ENCODE measurements around the gene KRTAP20-1. TPM values are rescaled to one million over a fixed set of nuclear protein-coding genes. Genes with fewer than 3 reads are reported as not detected.

KRTAP20-1 gene
- total RNA-seq, 1 experiment from 2014 or later: not detected

DNA sequence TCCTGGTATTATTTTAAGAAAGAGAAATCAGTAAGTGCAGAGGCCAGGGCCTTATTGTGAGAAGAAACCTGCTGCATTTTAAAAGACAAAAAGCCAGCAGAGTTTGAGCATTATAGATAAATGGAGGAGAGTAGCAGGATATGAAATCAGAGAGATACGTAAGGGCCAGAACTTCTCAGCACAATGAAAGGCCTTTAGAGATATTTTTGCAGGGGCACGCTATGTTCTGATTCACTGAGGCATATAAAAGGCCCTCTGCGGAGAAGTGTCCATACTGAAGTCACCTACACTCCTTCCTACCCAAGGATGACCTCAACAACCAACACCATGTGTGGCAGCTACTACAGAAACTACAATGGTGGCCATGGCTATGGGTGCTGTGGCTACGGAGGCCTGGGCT, 24.1 kb upstream of the KRTAP20-1 start, which contains the start of gene KRTAP6-3:
KRTAP6-3 (plus strand) TSS at position 301 of the 400 bp plus-strand sequence; CDS start at position 307, 6 bp downstream.
- Histone ChIP-seq H3K4me1 (ENCODE audit: control insufficient read depth in 1 of 2, insufficient read depth in 2 of 2, low read length in 2 of 2) (no peaks in the 10 kb centered on the region), H3K4me2 (ENCODE audit: low read length) (no peak within 1 kb of the TSS), H3K9me3 (ENCODE audit: control insufficient read depth in 1 of 2, insufficient read depth in 1 of 2, low read depth in 1 of 2, low read length in 2 of 2) (peaks cover 6 to 11% of the 10 kb centered on the region in 2 experiments; a peak in 2 of 4 replicates), H3K36me3 (ENCODE audit: control insufficient read depth in 1 of 2, insufficient read depth in 2 of 2, low read length in 2 of 2) (no peaks in the 10 kb centered on the region), H3K4me3 (replicated peaks in 1 of 2; ENCODE audit: low read depth in 1 of 2, low read length in 2 of 2) (no peak within 1 kb of the TSS), H3K79me2 (ENCODE audit: insufficient read depth, low read length) (no peaks in the 10 kb centered on the region), H3K27ac (ENCODE audit: low read depth, low read length) (no peak within 1 kb of the TSS), H4K20me1 (ENCODE audit: insufficient read depth) (no peaks in the 10 kb centered on the region; the same call in 1 of the 2 replicates), H2AFZ (ENCODE audit: low read depth, low read length, poor library complexity, severe bottlenecking) (no peak within 1 kb of the TSS), H3K9me2 (ENCODE audit: insufficient read depth) (no peaks in the 10 kb centered on the region), H3K9ac (ENCODE audit: low read length) (no peak within 1 kb of the TSS), H3K27me3 (ENCODE audit: insufficient read depth, low read length) (no peaks in the 10 kb centered on the region)
- no TSS peak for BruUV-seq (replicated peaks)
- ChIA-PET RAD21 (ENCODE audit: low non-redundant PET in 1 of 2, low total read pairs in 2 of 2, uncharacterized antibody in 2 of 2, unreplicated experiment in 2 of 2) (no interaction called here), CTCF (no interaction called here), POLR2A (no interaction called here)
- TF ChIP-seq ZNF274 (IDR thresholded peaks at IDR 0.05; ENCODE audit: low read depth, low read length): no peak
- no peak for TF ChIP-seq ELF1 (IDR thresholded peaks at IDR 0.05; ENCODE audit: borderline replicate concordance, low read depth)
- TF ChIP-seq, protein P1, sequence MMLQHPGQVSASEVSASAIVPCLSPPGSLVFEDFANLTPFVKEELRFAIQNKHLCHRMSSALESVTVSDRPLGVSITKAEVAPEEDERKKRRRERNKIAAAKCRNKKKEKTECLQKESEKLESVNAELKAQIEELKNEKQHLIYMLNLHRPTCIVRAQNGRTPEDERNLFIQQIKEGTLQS (IDR thresholded peaks at IDR 0.05): no peak
- no peak for TF ChIP-seq POLR2A (IDR thresholded peaks at IDR 0.05; ENCODE audit: borderline replicate concordance, extremely low read depth, insufficient read depth, insufficient read length)
- no peak for TF ChIP-seq FOSL1 (IDR thresholded peaks at IDR 0.05; ENCODE audit: low read depth)
- no peak for TF ChIP-seq EGR1 (IDR thresholded peaks at IDR 0.05; ENCODE audit: low read depth)
- TF ChIP-seq, protein P2, sequence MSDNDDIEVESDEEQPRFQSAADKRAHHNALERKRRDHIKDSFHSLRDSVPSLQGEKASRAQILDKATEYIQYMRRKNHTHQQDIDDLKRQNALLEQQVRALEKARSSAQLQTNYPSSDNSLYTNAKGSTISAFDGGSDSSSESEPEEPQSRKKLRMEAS (IDR thresholded peaks at IDR 0.05): no peak
- TF ChIP-seq, protein P3, sequence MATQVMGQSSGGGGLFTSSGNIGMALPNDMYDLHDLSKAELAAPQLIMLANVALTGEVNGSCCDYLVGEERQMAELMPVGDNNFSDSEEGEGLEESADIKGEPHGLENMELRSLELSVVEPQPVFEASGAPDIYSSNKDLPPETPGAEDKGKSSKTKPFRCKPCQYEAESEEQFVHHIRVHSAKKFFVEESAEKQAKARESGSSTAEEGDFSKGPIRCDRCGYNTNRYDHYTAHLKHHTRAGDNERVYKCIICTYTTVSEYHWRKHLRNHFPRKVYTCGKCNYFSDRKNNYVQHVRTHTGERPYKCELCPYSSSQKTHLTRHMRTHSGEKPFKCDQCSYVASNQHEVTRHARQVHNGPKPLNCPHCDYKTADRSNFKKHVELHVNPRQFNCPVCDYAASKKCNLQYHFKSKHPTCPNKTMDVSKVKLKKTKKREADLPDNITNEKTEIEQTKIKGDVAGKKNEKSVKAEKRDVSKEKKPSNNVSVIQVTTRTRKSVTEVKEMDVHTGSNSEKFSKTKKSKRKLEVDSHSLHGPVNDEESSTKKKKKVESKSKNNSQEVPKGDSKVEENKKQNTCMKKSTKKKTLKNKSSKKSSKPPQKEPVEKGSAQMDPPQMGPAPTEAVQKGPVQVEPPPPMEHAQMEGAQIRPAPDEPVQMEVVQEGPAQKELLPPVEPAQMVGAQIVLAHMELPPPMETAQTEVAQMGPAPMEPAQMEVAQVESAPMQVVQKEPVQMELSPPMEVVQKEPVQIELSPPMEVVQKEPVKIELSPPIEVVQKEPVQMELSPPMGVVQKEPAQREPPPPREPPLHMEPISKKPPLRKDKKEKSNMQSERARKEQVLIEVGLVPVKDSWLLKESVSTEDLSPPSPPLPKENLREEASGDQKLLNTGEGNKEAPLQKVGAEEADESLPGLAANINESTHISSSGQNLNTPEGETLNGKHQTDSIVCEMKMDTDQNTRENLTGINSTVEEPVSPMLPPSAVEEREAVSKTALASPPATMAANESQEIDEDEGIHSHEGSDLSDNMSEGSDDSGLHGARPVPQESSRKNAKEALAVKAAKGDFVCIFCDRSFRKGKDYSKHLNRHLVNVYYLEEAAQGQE (IDR thresholded peaks at IDR 0.05; ENCODE audit: low read depth): no peak
- no peak for TF ChIP-seq SP1 (IDR thresholded peaks at IDR 0.05; ENCODE audit: low read depth)
- TF ChIP-seq EZH2 (IDR thresholded peaks at IDR 0.05): no peak
- no peak for TF ChIP-seq ZFX (IDR thresholded peaks at IDR 0.05)
- TF ChIP-seq RAD21 (IDR thresholded peaks at IDR 0.05; ENCODE audit: low read depth): no peak
- TF ChIP-seq, protein P4, sequence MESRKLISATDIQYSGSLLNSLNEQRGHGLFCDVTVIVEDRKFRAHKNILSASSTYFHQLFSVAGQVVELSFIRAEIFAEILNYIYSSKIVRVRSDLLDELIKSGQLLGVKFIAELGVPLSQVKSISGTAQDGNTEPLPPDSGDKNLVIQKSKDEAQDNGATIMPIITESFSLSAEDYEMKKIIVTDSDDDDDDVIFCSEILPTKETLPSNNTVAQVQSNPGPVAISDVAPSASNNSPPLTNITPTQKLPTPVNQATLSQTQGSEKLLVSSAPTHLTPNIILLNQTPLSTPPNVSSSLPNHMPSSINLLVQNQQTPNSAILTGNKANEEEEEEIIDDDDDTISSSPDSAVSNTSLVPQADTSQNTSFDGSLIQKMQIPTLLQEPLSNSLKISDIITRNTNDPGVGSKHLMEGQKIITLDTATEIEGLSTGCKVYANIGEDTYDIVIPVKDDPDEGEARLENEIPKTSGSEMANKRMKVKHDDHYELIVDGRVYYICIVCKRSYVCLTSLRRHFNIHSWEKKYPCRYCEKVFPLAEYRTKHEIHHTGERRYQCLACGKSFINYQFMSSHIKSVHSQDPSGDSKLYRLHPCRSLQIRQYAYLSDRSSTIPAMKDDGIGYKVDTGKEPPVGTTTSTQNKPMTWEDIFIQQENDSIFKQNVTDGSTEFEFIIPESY (IDR thresholded peaks at IDR 0.05; ENCODE audit: extremely low read depth, insufficient replicate concordance, low read length): no peak
- no peak for TF ChIP-seq CEBPB (IDR thresholded peaks at IDR 0.05; ENCODE audit: low read depth)
- intact Hi-C loops (cut with micrococcal nuclease): no loop called here
- DNase-seq (ENCODE audit: low read depth, low spot score) (no peak), ATAC-seq (no peak)

Measured in HCT116 (cell line).